ENCODE measurements around the gene FAM234B. TPM values are rescaled to one million over a fixed set of nuclear protein-coding genes. Genes with fewer than 3 reads are reported as not detected.
A peak's percentile ranks its signal among the peaks of the same experiment; 100 is the strongest.
"Not testable (repeated sequence)": the region's sequence is repeated elsewhere in the genome, so short reads cannot be mapped to it uniquely, and the experiment has no call there.

The FAM234B gene
- polyA plus RNA-seq, 1 donor = 5.3 TPM

GRCh38 chr12:13023811-13024530 is 20.2 kb upstream of the FAM234B start:
- Histone ChIP-seq H3K27ac (ENCODE audit: low read length) (no peak overlapping the region), H3K9me3 (ENCODE audit: control insufficient read depth, low read depth, low read length) (no peaks in the 10 kb centered on the region), H3K4me1 (ENCODE audit: control insufficient read depth, insufficient read depth, low read length) (no peaks in the 10 kb centered on the region), H3K4me3 (ENCODE audit: low read length) (no peak overlapping the region), H3K27me3 (ENCODE audit: control insufficient read depth, insufficient read depth, low read length) (no peaks in the 10 kb centered on the region), H3K36me3 (ENCODE audit: control insufficient read depth, insufficient read depth, low read length) (no peaks in the 10 kb centered on the region)
- DNase-seq = peak; percentile 44 to 45
- WGBS (ENCODE audit: insufficient coverage, low lambda C conversion rate) = 0% methylated on average over 1 of the region's 6 CpGs

- Histone ChIP-seq H3K9me3 (ENCODE audit: control insufficient read depth, low read depth, low read length) (no peaks in the 10 kb centered on the region), H3K27ac (ENCODE audit: low read length) (no peak overlapping the region), H3K4me1 (ENCODE audit: control insufficient read depth, insufficient read depth, low read length) (no peaks in the 10 kb centered on the region), H3K27me3 (ENCODE audit: control insufficient read depth, insufficient read depth, low read length) (no peaks in the 10 kb centered on the region), H3K36me3 (ENCODE audit: control insufficient read depth, insufficient read depth, low read length) (no peaks in the 10 kb centered on the region), H3K4me3 (ENCODE audit: low read length) (no peak overlapping the region)
- WGBS (ENCODE audit: insufficient coverage, low lambda C conversion rate) = 75% methylated on average over 2 of the region's 5 CpGs
- no peak for DNase-seq
Measured at GRCh38 chr12:13024531-13024916, 19.7 kb upstream of the FAM234B start.

GRCh38 chr12:13026286-13026685 is 17.9 kb upstream of the FAM234B start:
- H3K9me3 ChIP-seq (ENCODE audit: control insufficient read depth, low read depth, low read length) = no peaks in the 10 kb centered on the region
- 100% methylated on average over 1 of the region's 1 CpG for WGBS (ENCODE audit: insufficient coverage, low lambda C conversion rate)
- H3K4me1 ChIP-seq (ENCODE audit: control insufficient read depth, insufficient read depth, low read length) = no peaks in the 10 kb centered on the region
- no peak overlapping the region for H3K27ac ChIP-seq (ENCODE audit: low read length)
- no peak for DNase-seq
- no peaks in the 10 kb centered on the region for H3K27me3 ChIP-seq (ENCODE audit: control insufficient read depth, insufficient read depth, low read length)
- no peaks in the 10 kb centered on the region for H3K36me3 ChIP-seq (ENCODE audit: control insufficient read depth, insufficient read depth, low read length)
- H3K4me3 ChIP-seq (ENCODE audit: low read length) = no peak overlapping the region

- DNase-seq = no peak
- Histone ChIP-seq H3K27me3 (ENCODE audit: control insufficient read depth, insufficient read depth, low read length) (no peaks in the 10 kb centered on the region), H3K27ac (ENCODE audit: low read length) (no peak overlapping the region), H3K4me1 (ENCODE audit: control insufficient read depth, insufficient read depth, low read length) (no peaks in the 10 kb centered on the region), H3K9me3 (ENCODE audit: control insufficient read depth, low read depth, low read length) (no peaks in the 10 kb centered on the region), H3K36me3 (ENCODE audit: control insufficient read depth, insufficient read depth, low read length) (no peaks in the 10 kb centered on the region), H3K4me3 (ENCODE audit: low read length) (no peak overlapping the region)
- 83% methylated on average over 1 of the region's 2 CpGs for WGBS (ENCODE audit: insufficient coverage, low lambda C conversion rate)
Measured at GRCh38 chr12:13027032-13027431, 17.1 kb upstream of the FAM234B start.

- Histone ChIP-seq H3K9me3 (ENCODE audit: control insufficient read depth, low read depth, low read length) (no peaks in the 10 kb centered on the region), H3K4me3 (ENCODE audit: low read length) (no peak overlapping the region), H3K27me3 (ENCODE audit: control insufficient read depth, insufficient read depth, low read length) (no peaks in the 10 kb centered on the region), H3K4me1 (ENCODE audit: control insufficient read depth, insufficient read depth, low read length) (no peaks in the 10 kb centered on the region), H3K27ac (ENCODE audit: low read length) (no peak overlapping the region), H3K36me3 (ENCODE audit: control insufficient read depth, insufficient read depth, low read length) (no peaks in the 10 kb centered on the region)
- no peak for DNase-seq
Measured at GRCh38 chr12:13027508-13027907, 16.7 kb upstream of the FAM234B start.

- H3K9me3 ChIP-seq (ENCODE audit: control insufficient read depth, low read depth, low read length) = no peaks in the 10 kb centered on the region
- H3K27ac ChIP-seq (ENCODE audit: low read length) = no peak overlapping the region
- DNase-seq = no peak
- no peaks in the 10 kb centered on the region for H3K36me3 ChIP-seq (ENCODE audit: control insufficient read depth, insufficient read depth, low read length)
- WGBS (ENCODE audit: insufficient coverage, low lambda C conversion rate) = 40% methylated on average over 1 of the region's 4 CpGs
- H3K27me3 ChIP-seq (ENCODE audit: control insufficient read depth, insufficient read depth, low read length) = no peaks in the 10 kb centered on the region
- H3K4me1 ChIP-seq (ENCODE audit: control insufficient read depth, insufficient read depth, low read length) = no peaks in the 10 kb centered on the region
- no peak overlapping the region for H3K4me3 ChIP-seq (ENCODE audit: low read length)
Measured at GRCh38 chr12:13028825-13029570, 15.2 kb upstream of the FAM234B start.

GRCh38 chr12:13030541-13031291 is 13.5 kb upstream of the FAM234B start:
- H3K4me3 ChIP-seq (ENCODE audit: low read length) = no peak overlapping the region
- no peaks in the 10 kb centered on the region for H3K27me3 ChIP-seq (ENCODE audit: control insufficient read depth, insufficient read depth, low read length)
- H3K27ac ChIP-seq (ENCODE audit: low read length) = no peak overlapping the region
- no peaks in the 10 kb centered on the region for H3K9me3 ChIP-seq (ENCODE audit: control insufficient read depth, low read depth, low read length)
- H3K4me1 ChIP-seq (ENCODE audit: control insufficient read depth, insufficient read depth, low read length) = no peaks in the 10 kb centered on the region
- no peaks in the 10 kb centered on the region for H3K36me3 ChIP-seq (ENCODE audit: control insufficient read depth, insufficient read depth, low read length)
- no peak for DNase-seq
- WGBS (ENCODE audit: insufficient coverage, low lambda C conversion rate) = 83% methylated on average over 1 of the region's 9 CpGs

GRCh38 chr12:13032164-13032563 is 12.0 kb upstream of the FAM234B start:
- no peak overlapping the region for H3K27ac ChIP-seq (ENCODE audit: low read length)
- H3K36me3 ChIP-seq (ENCODE audit: control insufficient read depth, insufficient read depth, low read length) = no peaks in the 10 kb centered on the region
- DNase-seq = no peak
- no peak overlapping the region for H3K4me3 ChIP-seq (ENCODE audit: low read length)
- no peaks in the 10 kb centered on the region for H3K4me1 ChIP-seq (ENCODE audit: control insufficient read depth, insufficient read depth, low read length)
- H3K27me3 ChIP-seq (ENCODE audit: control insufficient read depth, insufficient read depth, low read length) = no peaks in the 10 kb centered on the region
- 86% methylated on average over 1 of the region's 2 CpGs for WGBS (ENCODE audit: insufficient coverage, low lambda C conversion rate)
- H3K9me3 ChIP-seq (ENCODE audit: control insufficient read depth, low read depth, low read length) = no peaks in the 10 kb centered on the region

- Histone ChIP-seq H3K4me3 (ENCODE audit: low read length) (no peak overlapping the region), H3K9me3 (ENCODE audit: control insufficient read depth, low read depth, low read length) (no peaks in the 10 kb centered on the region), H3K27me3 (ENCODE audit: control insufficient read depth, insufficient read depth, low read length) (no peaks in the 10 kb centered on the region), H3K27ac (ENCODE audit: low read length) (no peak overlapping the region), H3K4me1 (ENCODE audit: control insufficient read depth, insufficient read depth, low read length) (no peaks in the 10 kb centered on the region), H3K36me3 (ENCODE audit: control insufficient read depth, insufficient read depth, low read length) (no peaks in the 10 kb centered on the region)
- DNase-seq = no peak
- no CpG with 5 or more reads among the region's 5 CpGs for WGBS (ENCODE audit: insufficient coverage, low lambda C conversion rate)
Measured at GRCh38 chr12:13033476-13033875, 10.7 kb upstream of the FAM234B start.

GRCh38 chr12:13035335-13035734 is 8.8 kb upstream of the FAM234B start:
- no CpG with 5 or more reads among the region's 5 CpGs for WGBS (ENCODE audit: insufficient coverage, low lambda C conversion rate)
- not testable (repeated sequence) for H3K9me3 ChIP-seq (ENCODE audit: control insufficient read depth, low read depth, low read length); H3K27me3 ChIP-seq (ENCODE audit: control insufficient read depth, insufficient read depth, low read length)

More at GRCh38 chr12:13035335-13035734, 8.8 kb upstream of the FAM234B start:
- H3K36me3 ChIP-seq (ENCODE audit: control insufficient read depth, insufficient read depth, low read length); H3K4me3 ChIP-seq (ENCODE audit: low read length); DNase-seq; H3K27ac ChIP-seq (ENCODE audit: low read length): not testable (repeated sequence)
- H3K4me1 ChIP-seq (ENCODE audit: control insufficient read depth, insufficient read depth, low read length) = peaks cover 14% of the 10 kb centered on the region

Data from large intestine (tissue), 3 donors.